HepG2 (cell line): ENCODE results near the gene ZNF562. TPM values are rescaled to one million over a fixed set of nuclear protein-coding genes. Genes with fewer than 3 reads are reported as not detected.
A peak's percentile ranks its signal among the peaks of the same experiment; 100 is the strongest.

Experiments
- ARID5B ChIP-seq: IDR thresholded peaks from 2 replicates; pipeline ENCODE4 v1.4.0; 2020; ENCODE audit warnings: mild to moderate bottlenecking, missing genetic modification reagents
- BORCS8-MEF2B ChIP-seq: sonication (generic); formaldehyde crosslinking; IDR thresholded peaks from 2 replicates; pipeline ENCODE4 v1.8.0; 2022; ENCODE audit warnings: mild to moderate bottlenecking, missing genetic modification reagents
- DRAP1 ChIP-seq: IDR thresholded peaks from 2 replicates; pipeline ENCODE4 v1.6.1; 2016; ENCODE audit warnings: missing genetic modification reagents, missing compliant biosample characterization
- HOXA9 ChIP-seq: sonication (generic); formaldehyde crosslinking; IDR thresholded peaks from 2 replicates; pipeline ENCODE4 v1.8.1; 2022; ENCODE audit warnings: missing genetic modification reagents, mild to moderate bottlenecking, moderate library complexity, borderline replicate concordance
- MEIS2 ChIP-seq: sonication (generic); formaldehyde crosslinking; IDR thresholded peaks from 2 replicates; pipeline ENCODE4 v1.9.0; 2021; ENCODE audit warnings: mild to moderate bottlenecking, missing genetic modification reagents
- TRAFD1 ChIP-seq: sonication (generic); formaldehyde crosslinking; IDR thresholded peaks from 2 replicates; pipeline ENCODE4 v1.5.1; 2020; ENCODE audit warnings: missing genetic modification reagents, mild to moderate bottlenecking, borderline replicate concordance
- ZNF839 ChIP-seq: sonication (generic); formaldehyde crosslinking; IDR thresholded peaks from 2 replicates; pipeline ENCODE4 v1.4.0; 2020; ENCODE audit warnings: missing genetic modification reagents, mild to moderate bottlenecking, borderline replicate concordance
- polyA plus RNA-seq, 8 experiments: library from polyadenylated mRNA; depleted of rRNA in 3 of 8; stranded (reverse) in 7 of 8; unstranded in 1 of 8; fragments of >200 nt; fragmentation: Illumina TruSeq in 4 of 8; extraction: Trizol in 4 of 8; gene quantifications; 2 replicates each; pipeline versions ENCODE4 v1.2.1 to v1.2.3, GENCODE V29; 2011 to 2016; ENCODE audit warnings: low read depth in 4 of 8, missing spikeins in 1 of 8, mixed read lengths in 1 of 8; ENCODE audit not compliant: insufficient read depth in 1 of 8
- total RNA-seq, 5 experiments: library from RNA; depleted of rRNA; stranded (reverse); fragments of >200 nt; fragmentation: Illumina TruSeq; extraction: Trizol; gene quantifications; 2 replicates each; pipeline ENCODE4 v1.2.3, GENCODE V29; 2016; ENCODE audit warnings: low read depth in 1 of 5
- TF ChIP-seq, protein P1 (sequence below), 2 experiments: sonication (generic) in 1 of 2; formaldehyde crosslinking in 1 of 2; IDR thresholded peaks; 2 replicates each; pipeline versions ENCODE4 v1.6.1 to v1.9.0; 2014 to 2022; ENCODE audit warnings: antibody characterized with exemption in 1 of 2, borderline replicate concordance in 1 of 2, inconsistent platforms in 1 of 2, low read depth in 1 of 2, missing genetic modification reagents in 1 of 2
- TF ChIP-seq, protein P2 (sequence below): sonication (generic); formaldehyde crosslinking; IDR thresholded peaks from 2 replicates; pipeline ENCODE4 v1.4.0; 2020; ENCODE audit warnings: missing genetic modification reagents, borderline replicate concordance
- TF ChIP-seq, protein P3 (sequence below): IDR thresholded peaks from 2 replicates; pipeline ENCODE4 v1.6.1; 2012; ENCODE audit warnings: inconsistent platforms

ZNF562 gene
- total and polyA plus RNA-seq, 2 of the 13 experiments (the other 11 are each of a cell fraction or from before 2014, with no cell fraction given) = 13.1 to 32.7 TPM

- TF ChIP-seq, protein P1, sequence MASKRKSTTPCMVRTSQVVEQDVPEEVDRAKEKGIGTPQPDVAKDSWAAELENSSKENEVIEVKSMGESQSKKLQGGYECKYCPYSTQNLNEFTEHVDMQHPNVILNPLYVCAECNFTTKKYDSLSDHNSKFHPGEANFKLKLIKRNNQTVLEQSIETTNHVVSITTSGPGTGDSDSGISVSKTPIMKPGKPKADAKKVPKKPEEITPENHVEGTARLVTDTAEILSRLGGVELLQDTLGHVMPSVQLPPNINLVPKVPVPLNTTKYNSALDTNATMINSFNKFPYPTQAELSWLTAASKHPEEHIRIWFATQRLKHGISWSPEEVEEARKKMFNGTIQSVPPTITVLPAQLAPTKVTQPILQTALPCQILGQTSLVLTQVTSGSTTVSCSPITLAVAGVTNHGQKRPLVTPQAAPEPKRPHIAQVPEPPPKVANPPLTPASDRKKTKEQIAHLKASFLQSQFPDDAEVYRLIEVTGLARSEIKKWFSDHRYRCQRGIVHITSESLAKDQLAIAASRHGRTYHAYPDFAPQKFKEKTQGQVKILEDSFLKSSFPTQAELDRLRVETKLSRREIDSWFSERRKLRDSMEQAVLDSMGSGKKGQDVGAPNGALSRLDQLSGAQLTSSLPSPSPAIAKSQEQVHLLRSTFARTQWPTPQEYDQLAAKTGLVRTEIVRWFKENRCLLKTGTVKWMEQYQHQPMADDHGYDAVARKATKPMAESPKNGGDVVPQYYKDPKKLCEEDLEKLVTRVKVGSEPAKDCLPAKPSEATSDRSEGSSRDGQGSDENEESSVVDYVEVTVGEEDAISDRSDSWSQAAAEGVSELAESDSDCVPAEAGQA (IDR thresholded peaks at IDR 0.05; ENCODE audit: low read depth) = peak; percentile 95
- TF ChIP-seq, protein P1 (CRISPR knock-in tag; IDR thresholded peaks at IDR 0.05; ENCODE audit: borderline replicate concordance) = no peak
- TF ChIP-seq, protein P2, sequence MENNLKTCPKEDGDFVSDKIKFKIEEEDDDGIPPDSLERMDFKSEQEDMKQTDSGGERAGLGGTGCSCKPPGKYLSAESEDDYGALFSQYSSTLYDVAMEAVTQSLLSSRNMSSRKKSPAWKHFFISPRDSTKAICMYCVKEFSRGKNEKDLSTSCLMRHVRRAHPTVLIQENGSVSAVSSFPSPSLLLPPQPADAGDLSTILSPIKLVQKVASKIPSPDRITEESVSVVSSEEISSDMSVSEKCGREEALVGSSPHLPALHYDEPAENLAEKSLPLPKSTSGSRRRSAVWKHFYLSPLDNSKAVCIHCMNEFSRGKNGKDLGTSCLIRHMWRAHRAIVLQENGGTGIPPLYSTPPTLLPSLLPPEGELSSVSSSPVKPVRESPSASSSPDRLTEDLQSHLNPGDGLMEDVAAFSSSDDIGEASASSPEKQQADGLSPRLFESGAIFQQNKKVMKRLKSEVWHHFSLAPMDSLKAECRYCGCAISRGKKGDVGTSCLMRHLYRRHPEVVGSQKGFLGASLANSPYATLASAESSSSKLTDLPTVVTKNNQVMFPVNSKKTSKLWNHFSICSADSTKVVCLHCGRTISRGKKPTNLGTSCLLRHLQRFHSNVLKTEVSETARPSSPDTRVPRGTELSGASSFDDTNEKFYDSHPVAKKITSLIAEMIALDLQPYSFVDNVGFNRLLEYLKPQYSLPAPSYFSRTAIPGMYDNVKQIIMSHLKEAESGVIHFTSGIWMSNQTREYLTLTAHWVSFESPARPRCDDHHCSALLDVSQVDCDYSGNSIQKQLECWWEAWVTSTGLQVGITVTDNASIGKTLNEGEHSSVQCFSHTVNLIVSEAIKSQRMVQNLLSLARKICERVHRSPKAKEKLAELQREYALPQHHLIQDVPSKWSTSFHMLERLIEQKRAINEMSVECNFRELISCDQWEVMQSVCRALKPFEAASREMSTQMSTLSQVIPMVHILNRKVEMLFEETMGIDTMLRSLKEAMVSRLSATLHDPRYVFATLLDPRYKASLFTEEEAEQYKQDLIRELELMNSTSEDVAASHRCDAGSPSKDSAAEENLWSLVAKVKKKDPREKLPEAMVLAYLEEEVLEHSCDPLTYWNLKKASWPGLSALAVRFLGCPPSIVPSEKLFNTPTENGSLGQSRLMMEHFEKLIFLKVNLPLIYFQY (CRISPR knock-in tag) = peak; percentile 66; the same call in 1 of the 2 replicates
- TF ChIP-seq BORCS8-MEF2B (CRISPR knock-in tag) = no peak
- TF ChIP-seq MEIS2 (CRISPR knock-in tag) = no peak
- 0 out of 2 replicates have a peak, but pooled peaks have one; percentile 46 for TF ChIP-seq HOXA9
- peak; percentile 42 for TF ChIP-seq ARID5B (CRISPR knock-in tag)
- TF ChIP-seq, protein P3, sequence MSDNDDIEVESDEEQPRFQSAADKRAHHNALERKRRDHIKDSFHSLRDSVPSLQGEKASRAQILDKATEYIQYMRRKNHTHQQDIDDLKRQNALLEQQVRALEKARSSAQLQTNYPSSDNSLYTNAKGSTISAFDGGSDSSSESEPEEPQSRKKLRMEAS = peak; percentile 81
- TF ChIP-seq DRAP1 (CRISPR knock-in tag) = peak; percentile 64
- TF ChIP-seq TRAFD1 (CRISPR knock-in tag) = no peak
- 0 out of 2 replicates have a peak, but pooled peaks have one; percentile 30 for TF ChIP-seq ZNF839 (CRISPR knock-in tag)
These were observed at the start of gene ZNF562 (continued) for GRCh38 chr19:9674663-9675357.
